Natural killer cell treated with Interleukin-12 subunit alpha and Interleukin-12 subunit beta and Interleukin-15 and Interleukin-18, amount 100 ng/mL, for 72 hours (primary cell): ENCODE results near the gene DPP6. TPM values are rescaled to one million over a fixed set of nuclear protein-coding genes. Genes with fewer than 3 reads are reported as not detected.

Experiments
- ATAC-seq, 2 donors: fragments of 150-1000 bp; cut with Tn5 transposase in 1 of 2; sonication (Bioruptor Pico), chemical (Tn5 transposase) in 1 of 2; 2 replicates each; pipeline ENCODE4 v1.10.0; 2021
- DNase-seq: peaks from one replicate; pipeline ENCODE4 v3.0.0; 2022; ENCODE audit warnings: low spot score
- H3K27ac Mint-ChIP-seq, 2 donors: 1 replicate in 1 of 2; 2 replicates in 1 of 2; pipeline ENCODE4 v1.8.0; 2022; ENCODE audit warnings: mixed read lengths in 2 of 2, mild to moderate bottlenecking in 1 of 2, moderate library complexity in 1 of 2
- H3K27me3 Mint-ChIP-seq, 2 donors: 1 replicate in 1 of 2; 2 replicates in 1 of 2; pipeline ENCODE4 v1.8.0; 2022; ENCODE audit warnings: mixed read lengths in 2 of 2
- H3K36me3 Mint-ChIP-seq: one replicate; pipeline ENCODE4 v1.8.0; 2022; ENCODE audit warnings: mixed read lengths
- H3K4me1 Mint-ChIP-seq, 2 donors: 1 replicate in 1 of 2; 2 replicates in 1 of 2; pipeline ENCODE4 v1.8.0; 2022; ENCODE audit warnings: low read depth in 2 of 2, mixed read lengths in 2 of 2, mild to moderate bottlenecking in 1 of 2
- H3K4me3 Mint-ChIP-seq: one replicate; pipeline ENCODE4 v1.8.0; 2022; ENCODE audit warnings: mixed read lengths
- H3K9me3 Mint-ChIP-seq: 2 replicates; pipeline ENCODE4 v1.8.0; 2022; ENCODE audit warnings: mixed read lengths
- total RNA-seq, 2 donors: library from RNA; stranded (reverse); gene quantifications; one replicate each; pipeline ENCODE4 v1.2.3, GENCODE V29; 2022

The DPP6 gene
- total RNA-seq, 2 donors from 2014 or later: not detected

DNA sequence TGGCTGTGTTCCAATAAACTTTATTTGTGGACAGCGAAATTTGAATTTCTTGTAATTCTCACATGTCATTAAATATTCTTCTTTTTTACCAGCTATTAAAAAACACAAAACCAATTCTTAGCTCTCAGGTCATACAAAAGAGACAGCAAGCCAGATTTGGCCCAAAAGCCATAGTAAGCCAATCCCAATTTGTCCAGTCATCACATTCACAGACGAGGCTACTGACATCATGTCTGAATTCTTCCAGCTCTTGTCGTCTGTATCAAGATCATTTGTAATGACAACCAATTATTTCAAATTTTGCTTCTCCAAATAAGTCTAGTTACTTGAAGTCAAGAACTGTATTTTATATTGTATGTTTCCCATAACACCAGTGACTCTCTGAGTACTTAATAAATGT lies 684.2 kb downstream of the DPP6 start:
- no peak overlapping the region for H3K27ac Mint-ChIP-seq
- H3K36me3 Mint-ChIP-seq: no peaks in the 10 kb centered on the region
- no peak for DNase-seq
- no peak overlapping the region for H3K4me3 Mint-ChIP-seq
- H3K4me1 Mint-ChIP-seq: no peaks in the 10 kb centered on the region
- no peaks in the 10 kb centered on the region for H3K27me3 Mint-ChIP-seq
- ATAC-seq: no peak
- peaks cover 3% of the 10 kb centered on the region for H3K9me3 Mint-ChIP-seq

DNA sequence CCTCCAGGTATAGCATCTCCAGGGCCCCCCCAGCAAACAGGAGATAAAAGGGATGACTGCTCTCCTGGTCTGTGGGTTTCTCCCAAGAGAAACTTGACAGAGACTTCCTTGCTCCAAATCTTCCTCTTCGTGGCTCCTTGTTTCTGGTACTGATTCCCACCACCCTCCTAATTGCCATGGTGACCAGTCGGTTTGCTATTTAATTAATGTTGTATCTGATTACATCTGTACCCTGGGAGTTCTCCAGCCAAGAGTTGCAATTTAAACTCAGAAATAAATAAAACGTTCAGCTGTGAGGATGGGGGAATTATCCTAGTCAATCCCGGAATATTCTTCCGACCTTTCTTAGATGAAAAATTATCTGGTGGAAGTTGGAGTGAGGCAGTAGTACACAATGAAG lies 686.0 kb downstream of the DPP6 start:
- Mint-ChIP-seq H3K9me3 (peaks cover 3% of the 10 kb centered on the region), H3K36me3 (no peaks in the 10 kb centered on the region), H3K27me3 (peaks cover 0 to 3% of the 10 kb centered on the region in 2 donors), H3K27ac (no peak overlapping the region), H3K4me1 (no peaks in the 10 kb centered on the region), H3K4me3 (no peak overlapping the region)
- DNase-seq: no peak
- ATAC-seq: no peak

DNA sequence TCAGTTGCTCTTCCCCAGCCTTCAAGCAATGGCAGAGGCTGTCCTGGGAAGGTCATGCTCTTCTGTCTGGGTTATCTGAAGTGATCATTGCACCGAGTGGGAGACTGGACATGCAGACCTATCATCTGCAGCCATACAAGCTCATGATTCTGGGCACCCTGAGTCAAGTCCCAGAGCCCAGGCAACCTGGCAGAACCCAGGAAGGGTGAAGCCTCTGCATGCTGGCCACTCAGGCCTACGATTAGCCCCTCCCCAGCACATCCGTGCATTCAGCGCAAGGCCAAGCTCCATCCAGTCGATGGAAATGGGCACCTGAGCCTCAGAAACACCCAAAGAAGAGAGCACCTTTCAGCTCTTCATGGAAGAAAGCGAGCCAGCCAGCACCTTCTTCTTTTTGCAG lies 688.9 kb downstream of the DPP6 start:
- H3K36me3 Mint-ChIP-seq: no peaks in the 10 kb centered on the region
- H3K27ac Mint-ChIP-seq: no peak overlapping the region
- H3K27me3 Mint-ChIP-seq: peaks cover 0 to 5% of the 10 kb centered on the region in 2 donors
- H3K4me1 Mint-ChIP-seq: no peaks in the 10 kb centered on the region
- no peaks in the 10 kb centered on the region for H3K9me3 Mint-ChIP-seq
- DNase-seq (no peak), ATAC-seq (no peak)
- no peak overlapping the region for H3K4me3 Mint-ChIP-seq

DNA sequence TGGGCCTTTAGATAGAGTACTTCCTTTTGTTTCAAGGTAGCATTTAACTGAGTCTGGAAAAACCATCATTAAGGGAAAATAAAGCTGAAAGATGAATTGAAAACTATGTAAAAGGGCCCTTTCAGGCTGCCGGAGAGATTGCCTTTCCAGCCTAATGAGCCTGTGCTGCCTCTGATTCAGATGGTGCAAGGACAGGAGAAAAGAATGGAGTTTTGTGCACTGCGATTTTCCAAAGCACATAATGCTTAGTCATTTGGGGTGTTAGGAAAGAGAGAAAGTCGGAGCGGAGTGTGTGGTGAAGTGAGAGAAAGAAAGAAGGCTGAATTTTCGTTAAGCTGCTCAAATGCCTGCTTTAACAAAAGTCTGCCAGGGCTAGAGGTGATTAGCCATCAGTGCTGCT lies 691.0 kb downstream of the DPP6 start:
- DNase-seq (no peak), ATAC-seq (no peak)
- H3K27ac Mint-ChIP-seq: no peak overlapping the region
- H3K36me3 Mint-ChIP-seq: no peaks in the 10 kb centered on the region
- H3K9me3 Mint-ChIP-seq: no peaks in the 10 kb centered on the region
- peaks cover 0 to 5% of the 10 kb centered on the region in 2 donors for H3K27me3 Mint-ChIP-seq
- no peaks in the 10 kb centered on the region for H3K4me1 Mint-ChIP-seq
- no peak overlapping the region for H3K4me3 Mint-ChIP-seq

DNA sequence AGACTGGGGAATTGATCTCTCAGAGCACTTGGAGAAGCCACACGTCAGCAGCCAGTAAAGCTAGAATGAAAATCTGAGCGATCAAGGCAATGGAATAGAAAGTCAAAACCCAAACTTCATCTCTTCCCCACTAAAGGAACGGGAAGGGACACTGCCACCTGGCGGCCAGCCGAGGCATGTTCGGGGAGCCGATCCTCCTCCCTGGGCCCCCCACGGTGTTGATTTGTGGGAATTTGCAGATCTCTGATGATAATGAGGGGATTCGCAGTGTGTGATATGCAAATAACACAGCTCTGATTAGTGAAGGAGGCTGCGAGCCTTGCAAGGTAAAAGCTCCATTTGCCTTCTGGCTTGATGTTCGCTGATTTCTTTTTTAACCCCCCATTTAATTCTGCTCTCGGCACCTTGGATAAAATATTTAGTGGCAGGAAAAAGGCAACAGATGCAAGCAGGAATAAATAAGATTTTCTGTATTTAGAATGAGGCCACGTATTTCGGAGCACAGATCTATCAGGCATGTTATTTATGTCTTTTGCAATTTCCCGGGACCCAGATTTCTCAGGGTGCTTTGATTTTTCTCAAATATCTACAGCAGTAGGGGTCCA lies 692.2 kb downstream of the DPP6 start:
- H3K27me3 Mint-ChIP-seq: peaks cover 0 to 5% of the 10 kb centered on the region in 2 donors
- no peak overlapping the region for H3K4me3 Mint-ChIP-seq
- H3K9me3 Mint-ChIP-seq: no peaks in the 10 kb centered on the region
- no peaks in the 10 kb centered on the region for H3K36me3 Mint-ChIP-seq
- DNase-seq (no peak), ATAC-seq (no peak)
- H3K4me1 Mint-ChIP-seq: no peaks in the 10 kb centered on the region
- H3K27ac Mint-ChIP-seq: no peak overlapping the region

DNA sequence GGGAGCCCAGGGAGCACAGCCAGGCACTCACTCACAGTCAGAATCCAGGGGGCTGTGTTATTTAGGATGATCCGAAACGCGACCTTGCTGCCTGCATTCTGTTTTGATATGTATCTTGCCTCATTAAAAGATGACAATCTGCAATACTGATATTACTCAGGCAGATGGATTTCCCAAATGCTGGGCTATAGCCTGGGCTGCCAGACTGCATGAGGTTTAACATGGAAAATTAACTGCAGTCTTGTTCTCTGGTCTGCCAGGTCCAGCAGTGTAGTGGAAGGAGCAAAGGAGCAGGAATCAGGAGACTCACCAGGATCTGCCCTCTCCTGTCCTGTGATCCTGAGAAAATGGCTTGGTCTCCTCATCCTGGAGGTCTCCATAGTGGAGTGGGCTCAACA lies 692.7 kb downstream of the DPP6 start:
- Mint-ChIP-seq H3K27ac (no peak overlapping the region), H3K27me3 (peaks cover 0 to 5% of the 10 kb centered on the region in 2 donors), H3K9me3 (no peaks in the 10 kb centered on the region), H3K36me3 (no peaks in the 10 kb centered on the region), H3K4me3 (no peak overlapping the region), H3K4me1 (no peaks in the 10 kb centered on the region)
- no peak for ATAC-seq
- no peak for DNase-seq

DNA sequence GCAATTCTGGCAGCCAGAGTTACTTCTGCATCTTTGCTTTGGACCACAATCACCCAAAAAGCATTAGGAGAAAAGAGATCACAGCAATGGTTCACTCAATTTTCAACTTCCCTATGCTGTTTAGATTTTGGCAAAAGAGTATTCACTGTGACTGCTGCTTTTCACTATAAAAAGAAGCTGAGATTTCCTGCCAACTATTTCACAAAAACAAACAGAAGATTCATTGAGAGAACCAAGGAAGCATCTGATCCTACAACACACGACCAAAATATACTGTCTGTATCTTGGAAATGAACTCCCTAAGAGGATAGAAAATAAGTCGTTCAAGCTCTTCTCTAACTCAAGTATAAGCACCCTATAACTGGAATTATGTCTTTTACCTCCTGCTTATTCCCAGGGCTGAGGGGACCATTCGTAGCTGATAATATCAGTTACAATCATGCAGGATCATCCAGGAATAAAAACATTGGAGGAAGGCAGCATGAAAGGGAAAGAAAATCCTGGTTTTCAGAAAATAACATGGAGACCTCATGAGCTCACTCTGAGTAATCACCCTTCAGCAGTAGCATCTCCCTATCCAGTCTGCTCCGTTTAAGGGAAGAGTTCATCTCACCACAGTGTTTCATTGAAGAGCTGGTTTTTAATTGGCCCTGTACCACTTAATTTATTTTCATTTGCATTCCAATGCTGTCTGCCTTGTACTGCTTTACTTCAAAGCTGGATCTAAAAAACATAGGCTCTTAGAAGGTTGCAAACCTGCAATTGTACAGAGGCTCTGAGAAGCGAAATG lies 694.6 kb downstream of the DPP6 start:
- H3K36me3 Mint-ChIP-seq: no peaks in the 10 kb centered on the region
- H3K4me3 Mint-ChIP-seq: no peak overlapping the region
- no peak for DNase-seq
- peaks cover 0 to 5% of the 10 kb centered on the region in 2 donors for H3K27me3 Mint-ChIP-seq
- no peaks in the 10 kb centered on the region for H3K9me3 Mint-ChIP-seq
- H3K4me1 Mint-ChIP-seq: no peaks in the 10 kb centered on the region
- no peak overlapping the region for H3K27ac Mint-ChIP-seq
- no peak for ATAC-seq

DNA sequence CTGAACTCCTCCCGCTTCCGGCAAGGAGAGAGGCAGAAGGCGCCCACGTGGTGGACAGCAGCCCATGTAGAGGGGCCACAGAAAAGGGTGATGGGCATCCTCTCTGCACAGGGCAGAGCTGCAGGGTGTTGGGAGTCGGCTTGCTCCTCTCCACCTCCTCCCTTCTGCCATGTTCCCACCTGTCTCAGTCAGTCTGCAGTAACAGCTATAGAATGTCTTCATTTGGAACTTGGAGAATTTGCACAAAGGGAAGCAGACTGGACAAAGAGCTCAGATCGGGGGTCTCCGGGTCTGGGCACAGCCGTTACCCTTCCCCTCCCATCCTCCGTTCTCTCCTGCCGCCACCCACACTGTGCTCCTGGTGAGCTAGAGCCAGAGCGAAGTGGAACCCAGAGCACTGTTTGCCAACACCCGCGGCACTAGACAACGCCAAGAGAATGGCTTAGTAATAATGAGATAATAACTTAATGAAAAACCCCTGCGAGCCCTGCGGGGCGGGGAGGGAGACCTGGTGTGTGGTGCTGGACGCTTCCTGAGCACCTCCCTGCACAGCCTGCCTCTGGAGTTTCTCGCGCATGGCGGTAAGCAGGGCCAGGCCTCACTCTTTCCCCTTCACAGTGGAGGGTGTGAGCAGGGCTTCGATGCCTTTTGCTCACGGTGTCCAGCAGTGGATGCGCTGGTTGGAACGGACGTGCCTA lies 696.0 kb downstream of the DPP6 start:
- Mint-ChIP-seq H3K4me1 (no peaks in the 10 kb centered on the region), H3K4me3 (no peak overlapping the region), H3K27ac (no peak overlapping the region), H3K9me3 (no peaks in the 10 kb centered on the region), H3K36me3 (no peaks in the 10 kb centered on the region), H3K27me3 (peaks cover 0 to 1% of the 10 kb centered on the region in 2 donors)
- no peak for ATAC-seq
- no peak for DNase-seq

DNA sequence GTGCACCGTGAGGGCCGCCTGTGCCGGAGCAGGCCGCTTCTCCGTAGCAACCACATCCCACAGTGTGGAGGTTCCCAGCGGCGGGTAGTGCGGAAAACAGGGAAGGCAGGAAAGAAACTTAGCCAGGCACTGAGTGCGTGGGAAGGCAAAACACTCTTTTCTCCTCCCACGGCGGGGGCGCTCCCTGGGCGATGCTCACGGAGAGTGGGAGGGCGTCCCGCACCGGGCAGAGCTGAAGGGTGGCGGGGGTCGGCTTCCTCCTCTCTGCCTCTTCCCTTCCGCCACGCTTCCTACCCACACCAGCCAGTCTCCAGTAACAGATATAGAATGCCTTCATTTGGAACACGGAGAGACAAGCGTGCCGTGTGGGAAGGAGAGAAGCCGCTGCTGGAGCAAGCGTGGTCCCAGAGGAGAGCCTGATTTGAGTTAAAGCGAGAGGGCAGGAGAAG lies 698.2 kb downstream of the DPP6 start:
- no peak for ATAC-seq
- Mint-ChIP-seq H3K4me3 (no peak overlapping the region), H3K9me3 (no peaks in the 10 kb centered on the region), H3K4me1 (no peaks in the 10 kb centered on the region), H3K36me3 (no peaks in the 10 kb centered on the region), H3K27ac (no peak overlapping the region), H3K27me3 (no peaks in the 10 kb centered on the region)
- DNase-seq: no peak

DNA sequence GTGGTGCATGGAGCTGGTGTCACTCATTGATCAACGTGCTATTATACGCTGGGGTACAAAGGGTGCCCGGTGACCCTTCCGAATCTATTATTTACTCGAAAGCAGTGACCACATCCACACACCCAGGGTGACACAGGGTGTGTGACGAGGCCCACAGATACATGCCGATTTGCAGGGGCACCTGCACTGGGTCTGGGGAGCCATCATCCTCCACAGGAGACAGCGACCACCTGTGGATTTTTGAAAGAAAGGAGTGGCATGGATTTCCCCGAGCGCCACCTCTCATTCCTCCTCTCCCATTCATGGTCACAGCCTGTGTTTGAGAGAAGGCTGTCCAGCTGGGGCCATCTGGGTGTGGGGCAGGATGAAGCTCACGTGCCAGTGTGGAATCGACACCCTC lies 701.0 kb downstream of the DPP6 start:
- peak in 1 of 2 donors; percentile 32 for ATAC-seq
- no peak overlapping the region for H3K4me3 Mint-ChIP-seq
- no peak overlapping the region for H3K27ac Mint-ChIP-seq

DNA sequence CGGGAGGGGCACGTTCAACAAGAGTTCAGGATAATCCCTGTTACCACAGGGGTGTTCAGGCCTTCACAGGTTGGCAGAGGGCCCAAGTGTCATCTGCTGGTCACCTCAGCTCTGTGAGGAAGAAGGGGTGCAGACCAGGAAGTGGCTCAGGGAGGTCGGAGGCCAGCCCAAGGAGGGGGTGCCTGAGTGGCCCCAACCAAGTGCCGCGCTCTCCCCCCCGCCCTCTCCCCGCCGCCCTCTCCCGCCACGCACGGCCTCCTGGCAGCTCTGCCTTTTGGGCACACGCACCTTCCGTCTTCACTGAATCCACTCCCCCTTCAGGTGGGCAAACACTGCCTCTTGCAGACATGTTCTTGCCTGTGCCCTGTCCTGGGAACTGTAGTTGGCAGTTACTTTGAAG lies 705.6 kb downstream of the DPP6 start:
- ATAC-seq: no peak
- H3K9me3 Mint-ChIP-seq: no peaks in the 10 kb centered on the region
- no peaks in the 10 kb centered on the region for H3K4me1 Mint-ChIP-seq
- no peak for DNase-seq
- no peak overlapping the region for H3K4me3 Mint-ChIP-seq
- no peaks in the 10 kb centered on the region for H3K27me3 Mint-ChIP-seq
- no peak overlapping the region for H3K27ac Mint-ChIP-seq
- H3K36me3 Mint-ChIP-seq: no peaks in the 10 kb centered on the region

More for the DNA sequence above, 701.0 kb downstream of the DPP6 start:
- Mint-ChIP-seq H3K9me3 (no peaks in the 10 kb centered on the region), H3K36me3 (no peaks in the 10 kb centered on the region), H3K27me3 (no peaks in the 10 kb centered on the region), H3K4me1 (no peaks in the 10 kb centered on the region)
- DNase-seq: no peak

DNA sequence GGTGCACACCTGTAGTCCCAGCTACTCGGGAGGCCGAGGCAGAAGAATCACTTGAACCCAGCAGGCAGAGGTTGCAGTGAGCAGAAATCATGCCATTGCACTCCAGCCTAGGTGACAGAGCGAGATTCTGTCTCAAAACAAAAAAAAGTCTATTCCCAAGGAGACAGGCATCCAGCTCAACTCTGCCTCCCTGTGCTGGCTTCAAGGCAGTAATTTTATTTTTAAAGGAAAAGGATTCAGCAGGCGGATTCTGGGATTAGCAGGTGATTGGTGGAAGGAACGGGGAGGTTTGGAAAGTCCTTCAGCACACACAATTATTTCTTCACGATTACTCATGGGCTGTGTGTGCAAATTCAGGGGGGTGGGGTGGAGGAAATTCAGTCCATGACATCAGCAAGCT lies 707.8 kb downstream of the DPP6 start:
- Mint-ChIP-seq H3K27me3 (no peaks in the 10 kb centered on the region), H3K4me1 (no peaks in the 10 kb centered on the region), H3K4me3 (no peak overlapping the region), H3K9me3 (no peaks in the 10 kb centered on the region), H3K36me3 (no peaks in the 10 kb centered on the region), H3K27ac (no peak overlapping the region)
- no peak for DNase-seq
- ATAC-seq: no peak

DNA sequence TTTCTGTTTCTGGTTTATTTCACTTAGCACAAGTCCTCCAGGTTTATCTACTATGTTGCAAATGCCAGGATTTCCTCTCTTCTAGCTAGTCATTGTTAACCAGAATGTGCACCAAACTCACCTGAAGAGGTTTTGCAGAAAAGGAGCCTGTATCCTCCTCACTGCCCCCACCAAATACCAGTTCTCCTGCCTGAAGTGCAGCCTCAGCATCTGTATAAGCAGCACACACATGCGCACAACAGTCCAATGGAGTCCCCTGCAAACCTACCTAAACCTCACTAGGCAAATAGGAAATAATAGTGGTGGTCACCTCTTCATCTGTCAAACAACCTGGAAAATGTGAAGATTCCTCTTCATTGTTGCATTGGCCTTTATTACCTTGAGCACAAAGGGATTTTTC lies 712.9 kb downstream of the DPP6 start:
- Mint-ChIP-seq H3K27ac (no peak overlapping the region), H3K36me3 (no peaks in the 10 kb centered on the region), H3K27me3 (no peaks in the 10 kb centered on the region), H3K4me3 (no peak overlapping the region), H3K9me3 (no peaks in the 10 kb centered on the region), H3K4me1 (no peaks in the 10 kb centered on the region)
- DNase-seq (no peak), ATAC-seq (no peak)

DNA sequence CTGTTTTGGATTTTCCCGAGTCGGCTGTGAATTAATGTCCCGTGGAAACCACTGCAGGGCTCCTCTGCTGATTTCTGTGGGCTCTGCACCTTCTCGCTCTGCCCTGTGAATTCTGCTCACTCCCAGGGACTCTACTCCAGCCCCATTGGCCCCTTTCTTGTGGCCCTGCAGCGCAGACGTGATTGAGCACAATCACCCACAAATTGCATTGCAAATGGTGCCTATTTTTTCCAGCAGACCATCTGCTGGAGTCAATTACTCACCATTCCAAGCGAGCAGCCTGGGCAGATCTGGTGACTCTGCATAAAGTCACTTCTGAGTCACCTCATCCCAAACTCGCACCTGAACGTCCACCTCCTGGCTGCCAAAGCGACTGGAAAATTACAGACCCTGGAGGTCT lies 714.9 kb downstream of the DPP6 start:
- Mint-ChIP-seq H3K9me3 (no peaks in the 10 kb centered on the region), H3K4me1 (no peaks in the 10 kb centered on the region)

More for the DNA sequence above, 714.9 kb downstream of the DPP6 start:
- Mint-ChIP-seq H3K27me3 (no peaks in the 10 kb centered on the region), H3K27ac (no peak overlapping the region), H3K36me3 (no peaks in the 10 kb centered on the region), H3K4me3 (no peak overlapping the region)
- DNase-seq: no peak
- ATAC-seq: no peak
